HG03354 (cell line): Measurements from ENCODE around the gene ST6GALNAC3.
"Not testable (repeated sequence)": the region's sequence is repeated elsewhere in the genome, so short reads cannot be mapped to it uniquely, and the experiment has no call there.

ENCODE experiments used
- ATAC-seq: cut with Tn5 transposase; IDR thresholded peaks from one replicate; pipeline ENCODE4 v1.9.1; 2021; ENCODE audit warnings: mild to moderate bottlenecking; ENCODE audit not compliant: unreplicated experiment, poor library complexity, severe bottlenecking

The ST6GALNAC3 gene

DNA sequence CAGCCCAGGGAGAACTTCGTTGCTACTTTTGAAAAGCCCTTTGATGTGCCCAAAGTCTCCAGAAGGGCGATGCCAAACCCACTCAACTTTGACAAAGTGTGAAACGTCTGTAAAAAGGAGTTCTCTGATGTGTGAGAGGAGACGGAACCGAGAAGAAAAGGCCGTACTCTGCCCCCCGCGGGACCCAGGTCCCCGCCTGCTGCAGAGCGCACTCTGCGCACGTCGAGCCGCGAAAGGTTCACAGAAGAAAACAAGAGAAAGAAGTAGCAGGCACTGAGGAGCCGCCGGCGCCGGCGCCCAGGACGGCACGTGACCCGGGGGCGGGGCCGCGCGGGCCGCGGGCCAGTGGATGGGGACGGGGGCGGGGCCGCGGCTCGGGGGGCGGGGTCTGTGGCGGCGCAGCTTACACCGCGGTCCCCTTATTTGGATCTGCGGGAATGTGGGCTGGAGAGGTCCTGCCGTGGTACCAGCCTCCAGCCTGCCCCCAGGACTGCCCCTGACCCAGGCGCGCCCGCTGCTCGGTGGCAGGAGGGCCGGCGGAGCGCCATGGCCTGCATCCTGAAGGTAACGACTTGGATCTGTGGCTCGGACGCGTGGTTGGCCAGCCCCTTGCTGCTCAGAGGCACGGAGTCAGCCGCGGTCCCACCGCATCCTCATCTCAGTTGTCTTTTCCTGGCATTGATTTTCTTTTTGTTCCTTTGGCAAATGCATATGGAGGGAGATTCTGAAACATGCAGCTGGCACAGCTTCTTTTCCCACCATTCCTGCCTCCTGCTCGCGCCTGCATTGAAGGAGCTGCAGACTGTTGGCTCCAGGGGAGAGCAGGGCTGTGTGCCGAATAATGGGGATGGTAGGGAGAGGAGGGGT lies at the start of gene ST6GALNAC3:
TSS of gene ST6GALNAC3 (plus strand) at position 426 of the 867 bp plus-strand sequence.
- peak; percentile 90 for ATAC-seq

DNA sequence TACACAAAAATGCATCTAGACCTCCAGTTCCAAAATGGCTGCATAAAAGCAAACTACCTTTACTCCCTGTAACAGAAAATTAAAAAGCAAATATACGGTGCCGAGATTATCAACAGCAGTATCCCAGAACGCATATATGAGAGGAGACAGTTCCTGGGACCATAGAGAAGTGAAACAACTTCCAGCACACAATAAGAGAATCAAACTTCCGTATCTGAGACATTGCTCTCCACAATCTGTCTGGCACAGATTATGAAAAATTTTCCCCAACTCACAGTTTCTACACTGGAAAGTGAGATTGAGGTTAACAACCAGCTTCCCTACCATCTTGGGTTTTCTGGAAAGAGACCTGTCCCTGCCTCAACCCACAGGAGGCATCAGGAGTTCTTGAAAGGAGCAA lies 47.2 kb upstream of the ST6GALNAC3 start:
- ATAC-seq = no peak

DNA sequence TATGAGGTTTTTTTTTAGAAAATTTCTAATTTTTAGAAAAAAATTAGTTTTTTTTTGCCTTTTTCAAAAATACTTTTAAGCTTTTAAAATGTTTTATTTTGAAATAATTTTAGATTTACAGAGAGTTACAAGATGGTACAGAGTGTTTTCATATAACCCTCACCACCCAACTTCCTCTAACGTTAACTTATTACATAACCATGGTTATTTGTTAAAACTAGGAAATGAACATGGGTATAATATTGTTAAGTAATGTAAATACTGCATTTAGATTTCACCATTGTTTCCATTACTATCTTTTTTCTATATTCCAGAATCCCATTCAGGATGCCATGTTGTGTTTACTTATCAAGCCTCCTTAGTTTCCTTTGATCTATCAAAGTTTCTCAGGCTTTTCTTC lies 45.2 kb upstream of the ST6GALNAC3 start:
- no peak for ATAC-seq

DNA sequence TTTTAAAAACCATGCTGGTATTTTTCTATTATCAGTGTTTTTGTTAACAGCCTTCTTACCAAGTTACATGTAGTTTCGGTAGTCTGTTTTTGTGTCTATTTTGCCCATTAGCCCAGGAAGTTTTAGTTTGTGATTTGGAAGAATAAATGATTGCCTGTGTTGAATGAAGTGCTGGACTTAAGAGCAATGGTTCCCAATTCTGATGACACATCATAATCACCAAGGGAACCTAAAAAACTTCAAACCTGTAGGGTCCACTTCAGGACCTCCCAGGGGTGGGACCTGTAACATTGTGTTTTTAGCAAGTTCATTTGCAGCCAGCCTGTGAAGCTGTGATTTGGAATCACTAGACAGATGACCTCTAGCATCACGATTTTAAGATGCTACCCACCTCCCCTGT lies 43.0 kb upstream of the ST6GALNAC3 start:
- ATAC-seq = no peak

DNA sequence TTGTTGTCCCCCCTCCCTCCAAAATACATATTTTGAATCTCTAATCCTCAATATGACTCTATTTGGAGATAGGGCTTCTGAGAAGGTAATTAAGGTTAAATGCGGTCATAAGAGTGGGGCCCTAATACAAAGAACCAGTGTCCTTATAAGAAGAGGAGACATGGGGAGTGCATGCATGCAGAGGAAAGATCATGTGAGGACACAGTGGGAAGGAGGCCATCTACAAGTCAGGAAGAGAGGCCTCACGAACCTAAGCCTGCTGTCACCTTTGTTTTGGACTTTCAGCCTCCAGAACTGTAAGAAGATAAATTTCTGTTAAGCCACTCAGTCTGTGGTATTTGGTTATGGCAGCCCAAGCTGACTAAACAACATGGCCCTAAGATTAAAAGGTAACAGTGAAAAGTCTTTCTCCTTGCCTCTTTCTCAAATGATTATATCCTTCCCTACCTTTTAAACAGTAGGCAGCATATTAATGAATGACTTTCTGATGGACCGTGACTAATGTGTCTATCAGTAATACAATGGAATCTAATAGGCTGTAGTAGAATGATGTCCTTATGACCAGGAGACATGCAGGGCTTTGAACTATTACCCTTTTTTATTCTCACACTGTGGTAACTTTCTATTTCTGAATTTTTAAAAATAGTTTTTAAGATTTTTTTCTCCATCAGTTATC lies 40.6 kb upstream of the ST6GALNAC3 start:
- no peak for ATAC-seq

DNA sequence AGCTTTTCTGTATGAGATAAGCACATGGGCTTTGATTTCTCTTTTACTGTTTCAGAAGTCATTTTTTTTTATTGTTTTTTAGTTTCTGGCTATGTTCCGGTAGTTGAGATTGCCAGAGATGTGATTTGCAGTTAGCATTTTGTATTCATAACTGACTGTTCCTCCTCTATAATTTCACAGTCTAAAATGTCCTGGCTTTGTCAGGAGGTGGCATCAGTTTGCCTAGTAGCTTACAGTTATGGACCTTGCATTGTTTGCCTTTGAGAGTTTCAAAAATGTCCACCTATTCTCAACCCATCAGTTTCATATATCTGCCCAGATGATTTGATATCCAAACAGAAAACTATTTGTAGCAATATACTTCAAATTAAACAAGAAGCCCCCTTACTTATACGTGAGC lies 39.5 kb upstream of the ST6GALNAC3 start:
- no peak for ATAC-seq

DNA sequence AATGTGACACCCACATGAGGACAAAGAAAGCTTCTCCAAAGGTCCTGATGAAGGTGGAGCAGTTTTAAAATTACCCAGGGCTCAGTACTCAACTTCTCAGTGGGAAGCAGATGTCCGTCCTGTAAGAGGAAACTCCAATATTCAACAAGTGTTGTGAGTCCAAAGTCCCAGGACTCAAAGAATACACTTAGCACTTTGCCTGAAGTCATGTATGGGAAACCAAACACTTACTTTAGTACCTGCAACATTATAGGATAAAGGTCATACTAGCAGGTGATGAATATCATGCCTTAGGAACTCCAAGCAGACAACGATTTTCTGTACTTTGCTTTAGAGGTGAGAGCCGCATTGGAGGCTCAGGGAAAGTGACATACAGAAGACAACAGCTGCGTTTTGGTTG lies 37.2 kb upstream of the ST6GALNAC3 start:
- ATAC-seq = no peak

DNA sequence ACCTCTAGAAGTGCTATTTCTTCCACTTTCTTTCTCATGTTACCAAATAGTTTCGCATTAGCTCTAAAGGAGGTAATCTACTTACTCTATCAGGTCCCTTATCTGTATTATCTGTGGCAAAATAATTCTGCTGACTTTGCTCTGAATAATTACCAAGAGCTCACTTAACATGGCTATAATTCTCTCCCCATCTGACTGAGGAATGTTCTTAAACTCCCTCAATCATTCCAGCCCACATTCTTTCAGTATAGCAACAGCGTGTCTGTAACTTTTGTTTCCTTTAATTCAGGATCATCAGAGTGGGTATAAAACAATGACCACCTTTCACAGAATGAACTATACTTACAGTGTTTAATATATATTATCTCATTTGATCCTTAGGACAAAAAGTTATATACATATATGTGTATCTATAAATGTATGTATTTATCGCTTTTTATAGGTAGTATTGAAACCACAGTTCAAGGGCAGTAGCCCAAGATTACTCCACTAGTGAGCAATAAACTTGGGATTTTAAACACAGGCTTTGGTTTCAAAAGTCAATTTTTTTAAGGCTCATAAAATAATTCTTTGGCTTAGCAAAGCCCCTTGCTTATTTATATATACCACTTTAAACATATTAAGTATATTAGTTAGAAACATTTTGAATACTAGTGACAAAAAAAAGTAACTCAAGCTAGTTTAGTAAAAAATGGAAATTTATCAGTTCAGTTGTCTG lies 36.1 kb upstream of the ST6GALNAC3 start:
- ATAC-seq = no peak

DNA sequence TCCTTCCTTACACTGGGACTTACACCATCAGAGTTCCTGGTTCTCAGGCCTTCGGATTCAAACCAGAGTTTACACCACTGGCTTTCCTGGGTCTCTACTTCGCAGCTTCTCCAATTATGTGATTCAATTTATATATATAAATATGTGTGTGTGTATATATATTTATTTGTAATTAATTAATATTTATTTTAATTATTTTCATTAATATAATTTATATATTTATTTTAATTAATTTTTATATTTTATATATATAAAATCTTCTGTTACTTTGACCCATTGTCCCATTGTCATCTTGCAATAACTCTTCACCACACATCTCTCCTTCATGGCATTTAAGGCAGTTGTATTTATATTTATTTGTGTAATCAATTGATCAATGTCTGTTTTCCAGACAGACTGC lies 28.4 kb upstream of the ST6GALNAC3 start:
- no peak for ATAC-seq

DNA sequence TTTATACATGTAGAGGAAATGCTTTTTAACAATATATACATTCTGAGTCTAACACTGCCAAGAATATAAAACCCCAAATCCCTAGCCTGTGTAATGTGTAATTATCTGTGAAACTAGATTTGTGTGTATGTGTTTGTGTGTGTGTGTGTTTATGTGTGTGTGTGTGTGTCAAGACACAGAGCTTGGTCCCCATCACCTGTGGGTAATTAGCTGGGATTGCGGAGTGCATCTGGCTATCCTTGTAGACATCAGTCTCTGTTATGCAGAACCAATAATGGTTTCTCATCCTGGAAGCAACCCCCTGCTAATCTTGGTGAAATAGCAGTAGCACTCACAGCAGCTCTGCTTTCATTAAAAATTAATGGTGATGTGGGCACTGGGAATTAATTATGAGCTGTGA lies 26.3 kb upstream of the ST6GALNAC3 start:
- no peak for ATAC-seq

DNA sequence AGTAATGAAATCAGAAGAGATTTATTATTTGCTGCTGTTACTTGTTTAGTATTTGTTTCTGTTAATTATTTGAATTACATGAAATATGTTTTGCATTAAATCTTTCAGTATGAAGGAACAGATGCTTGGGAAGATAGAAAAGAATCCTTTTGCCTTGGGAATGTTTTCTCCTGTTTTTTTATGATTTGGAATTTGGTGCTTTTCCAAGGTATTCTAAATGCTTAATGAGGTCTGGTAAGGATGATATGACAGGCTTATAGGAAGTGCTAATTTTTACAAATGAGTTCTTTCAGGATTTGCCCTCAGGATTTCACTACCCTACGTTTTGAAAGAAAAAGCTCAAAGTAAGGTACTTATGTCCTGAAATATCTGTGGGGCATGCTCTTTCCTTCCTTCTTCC lies 25.6 kb upstream of the ST6GALNAC3 start:
- no peak for ATAC-seq

DNA sequence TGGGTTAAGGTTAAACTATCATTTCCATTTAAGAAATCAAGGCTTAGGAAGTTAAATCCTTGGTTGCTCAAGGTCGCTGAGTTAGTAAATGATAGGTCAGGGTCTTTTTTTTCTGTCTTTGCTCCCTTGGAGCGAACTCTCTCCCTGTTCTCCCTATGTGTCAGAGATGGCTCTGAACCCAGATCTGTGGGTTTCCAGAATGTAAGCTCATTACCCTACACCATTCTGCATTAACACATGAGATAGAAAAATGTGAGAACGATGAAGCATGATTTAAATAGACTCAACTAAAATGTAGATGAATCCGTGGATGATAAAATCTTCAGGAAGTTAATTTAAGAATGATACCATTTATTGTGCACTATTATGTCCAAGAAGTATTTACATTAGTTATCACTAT lies 25.0 kb upstream of the ST6GALNAC3 start:
- ATAC-seq = no peak

DNA sequence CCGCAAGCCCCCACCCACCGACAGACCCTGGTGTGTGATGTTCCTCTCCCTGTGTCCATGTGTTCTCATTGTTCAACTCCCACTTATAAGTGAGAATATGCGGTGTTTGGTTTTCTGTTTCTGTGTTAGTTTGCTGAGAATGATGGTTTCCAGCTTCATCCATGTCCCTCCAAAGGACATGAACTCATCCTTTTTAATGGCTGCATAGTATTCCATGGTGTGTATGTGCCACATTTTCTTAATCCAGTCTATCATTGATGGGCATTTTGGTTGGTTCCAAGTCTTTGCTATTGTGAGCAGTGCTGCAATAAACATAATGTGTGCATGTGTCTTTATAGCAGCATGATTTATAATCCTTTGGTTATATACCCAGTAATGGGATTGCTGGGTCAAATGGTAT lies 24.5 kb upstream of the ST6GALNAC3 start:
- ATAC-seq = not testable (repeated sequence)

DNA sequence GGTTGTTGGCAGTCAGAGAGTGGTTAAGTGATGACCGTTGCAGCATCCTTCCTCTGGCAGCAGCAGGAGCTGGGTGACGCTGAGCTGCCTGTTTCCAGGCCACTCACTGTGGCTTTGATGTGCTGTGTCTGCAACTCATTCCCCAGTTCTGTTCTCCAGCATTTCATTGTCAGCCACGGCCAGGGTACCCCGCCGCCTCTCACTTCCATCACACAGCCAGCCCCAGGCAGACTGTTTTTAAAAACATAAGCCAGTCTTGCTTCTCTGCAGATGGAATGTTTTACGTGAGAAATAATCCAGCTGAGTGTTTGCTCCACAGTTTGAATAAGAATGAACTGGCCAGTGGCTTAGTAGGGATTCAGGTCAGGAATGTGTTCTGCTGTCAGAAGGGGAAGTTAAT lies 21.5 kb upstream of the ST6GALNAC3 start:
- ATAC-seq = no peak

DNA sequence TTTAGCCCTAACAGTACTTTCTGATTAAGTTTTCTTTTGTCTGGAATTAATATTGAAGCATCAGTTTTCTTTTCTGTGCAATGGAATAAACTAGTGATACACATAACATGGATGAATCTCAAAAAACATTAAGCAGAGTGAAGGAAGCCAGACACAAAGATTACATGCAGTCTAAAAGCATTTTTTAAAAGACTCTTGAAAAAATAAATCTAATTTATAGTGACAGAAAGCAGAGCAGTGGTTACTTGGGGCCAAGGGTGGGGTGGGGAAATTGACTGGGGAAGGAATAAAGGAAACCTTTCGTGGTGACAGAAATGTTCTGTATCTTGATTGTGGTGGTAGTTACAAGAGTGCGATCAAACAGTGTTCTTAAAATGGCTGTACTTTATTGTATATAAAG lies 20.2 kb upstream of the ST6GALNAC3 start:
- ATAC-seq = no peak

DNA sequence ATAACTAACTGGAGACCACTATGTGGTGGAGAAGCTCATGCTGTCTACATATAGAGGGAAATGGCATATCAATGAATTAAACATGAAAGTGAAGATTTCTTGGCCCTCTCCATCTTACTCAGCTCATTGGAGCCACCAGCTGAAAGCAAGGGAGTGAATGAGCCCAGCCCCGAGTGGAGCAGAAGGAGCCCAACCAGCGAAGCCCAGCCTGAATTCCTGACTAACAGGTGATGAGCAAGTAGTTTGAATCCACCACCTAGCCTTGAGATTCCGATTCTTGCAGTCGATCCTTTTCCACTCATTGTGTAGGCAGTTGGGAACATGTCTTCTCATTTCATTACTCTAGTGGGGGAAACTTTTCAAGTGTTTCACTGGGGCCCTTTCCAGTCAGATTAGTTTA lies 18.6 kb upstream of the ST6GALNAC3 start:
- no peak for ATAC-seq

DNA sequence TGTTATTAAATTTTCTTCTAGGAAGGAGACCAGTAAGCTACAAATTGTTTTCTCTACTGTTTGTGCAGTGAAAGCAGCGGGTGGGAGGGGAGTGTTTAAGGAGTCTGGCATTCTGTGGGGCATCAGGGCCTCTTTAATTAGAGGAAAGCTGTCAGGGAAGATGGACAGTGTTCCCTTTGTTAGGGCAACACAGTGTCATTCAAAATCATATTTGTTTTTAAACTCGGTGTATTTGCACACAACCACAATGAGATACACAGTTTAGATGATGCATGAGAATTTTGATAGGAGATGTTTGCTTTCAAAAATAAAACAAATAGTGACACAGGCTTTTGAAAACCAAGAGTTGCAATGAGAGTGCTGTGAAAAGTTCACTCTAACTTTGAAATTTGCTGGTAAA lies 15.1 kb upstream of the ST6GALNAC3 start:
- ATAC-seq = no peak

DNA sequence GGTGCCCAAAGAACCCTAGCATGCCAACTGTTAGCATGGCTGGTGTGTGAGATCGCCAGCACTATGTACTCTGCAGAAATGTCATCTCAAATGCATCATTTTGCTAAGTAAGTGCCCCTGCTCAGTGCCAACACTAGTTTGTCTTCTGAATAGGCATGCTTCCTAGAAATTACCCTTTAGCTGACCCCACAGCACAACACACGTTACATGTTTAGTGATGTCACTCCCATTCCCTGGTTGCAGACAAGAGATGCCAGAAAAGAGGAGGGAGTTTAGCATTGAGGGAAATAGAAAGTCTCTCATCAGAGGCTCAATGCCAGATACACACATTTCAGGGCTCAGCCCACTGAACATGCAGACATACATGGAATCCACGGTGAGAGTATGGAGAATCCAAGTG lies 9.3 kb upstream of the ST6GALNAC3 start:
- ATAC-seq = no peak

DNA sequence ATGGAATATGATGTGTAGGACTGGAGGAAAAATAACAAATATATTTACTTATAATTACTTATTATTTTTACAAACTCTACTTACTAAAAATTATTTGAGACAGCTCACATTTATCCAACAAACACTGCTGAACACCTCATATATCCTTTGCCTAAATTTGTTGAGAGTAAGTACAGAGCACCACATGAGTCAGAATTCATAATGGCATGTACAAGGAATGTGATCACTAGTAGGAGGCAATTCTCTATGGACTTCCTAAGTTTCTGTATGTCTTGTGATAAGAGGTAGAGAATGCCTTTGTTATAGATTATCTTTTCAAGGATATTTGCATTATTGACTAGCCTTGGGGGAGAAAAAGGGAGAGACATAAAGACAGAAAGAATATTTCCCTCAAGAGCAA lies 8.2 kb upstream of the ST6GALNAC3 start:
- no peak for ATAC-seq

DNA sequence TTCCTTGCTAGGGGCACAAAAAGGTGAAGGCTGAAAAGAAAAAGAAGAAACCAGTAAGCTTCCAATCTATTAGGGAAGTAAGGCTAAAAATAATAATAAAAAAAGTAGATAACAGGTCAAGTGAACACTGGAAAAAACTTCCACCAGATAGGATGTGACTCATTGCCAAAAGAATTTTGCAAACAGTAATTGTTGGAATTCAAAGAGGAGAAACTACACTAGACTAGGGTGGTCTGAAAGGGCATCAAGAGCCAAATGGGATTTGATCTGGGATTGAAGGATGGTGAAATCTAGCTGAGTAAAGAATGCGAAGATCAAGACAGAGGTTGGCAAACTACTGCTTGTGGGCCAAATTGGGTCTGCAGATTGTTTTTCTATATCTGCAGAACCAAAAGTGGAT lies 6.0 kb upstream of the ST6GALNAC3 start:
- no peak for ATAC-seq
